Calu3 (cell line): ENCODE measurements around the gene ALOX5. TPM values are rescaled to one million over a fixed set of nuclear protein-coding genes. Genes with fewer than 3 reads are reported as not detected.

ENCODE experiments used
- BruUV-seq: library from RNA; stranded (reverse); fragments of 400-500 nt; replicated peaks from 2 replicates; lab custom pipeline; 2021; lab: Mats Ljungman, UMichigan
- CTCF ChIA-PET: fragments of 300-600 bp; sonication (Branson Sonifier 250); formaldehyde crosslinking; loops from one replicate; lab custom pipeline; 2022; ENCODE audit warnings: antibody characterized with exemption; lab: Charles Lee
- DNase-seq: peaks from one replicate; pipeline ENCODE4 v3.0.0; 2022
- H3K27ac Mint-ChIP-seq: one replicate; pipeline ENCODE4 v1.8.0; 2022; ENCODE audit warnings: mixed read lengths; ENCODE audit not compliant: unreplicated experiment
- H3K27me3 Mint-ChIP-seq: one replicate; pipeline ENCODE4 v1.8.0; 2022; ENCODE audit warnings: mixed read lengths; ENCODE audit not compliant: unreplicated experiment
- H3K36me3 Mint-ChIP-seq: one replicate; pipeline ENCODE4 v1.8.0; 2022; ENCODE audit warnings: mild to moderate bottlenecking, moderate library complexity, mixed read lengths; ENCODE audit not compliant: insufficient read depth, unreplicated experiment
- H3K4me1 Mint-ChIP-seq: one replicate; pipeline ENCODE4 v1.8.0; 2022; ENCODE audit warnings: mild to moderate bottlenecking, low read depth, mixed read lengths; ENCODE audit not compliant: unreplicated experiment
- H3K4me3 Mint-ChIP-seq: one replicate; pipeline ENCODE4 v1.8.0; 2022; ENCODE audit warnings: mild to moderate bottlenecking, low read depth, moderate library complexity, mixed read lengths; ENCODE audit not compliant: unreplicated experiment
- H3K9me3 Mint-ChIP-seq: one replicate; pipeline ENCODE4 v1.8.0; 2022; ENCODE audit warnings: low read depth, mixed read lengths; ENCODE audit not compliant: unreplicated experiment
- CTCF ChIP-seq: fragments of 200-600 bp; IDR thresholded peaks from one replicate; pipeline ENCODE4 v1.8.0; 2022; ENCODE audit warnings: antibody characterized with exemption; ENCODE audit not compliant: unreplicated experiment
- intact Hi-C: fragments of 100-400 bp; cut with micrococcal nuclease; formaldehyde crosslinking; loops from one replicate; pipeline ENCODE4 v1.10.0; 2022; ENCODE audit not compliant: unreplicated experiment
- total RNA-seq: library from RNA; stranded (reverse); gene quantifications from 2 replicates; pipeline ENCODE4 v1.2.3, GENCODE V29; 2022

The ALOX5 gene
- total RNA-seq, 1 experiment from 2014 or later: 44.9 TPM

GRCh38 chr10:45378914-45379726 lies 5.1 kb downstream of the ALOX5 start:
- H3K4me1 Mint-ChIP-seq: peaks cover 41% of the 10 kb centered on the region
- H3K9me3 Mint-ChIP-seq: no peaks in the 10 kb centered on the region
- CTCF ChIA-PET: no interaction called here
- no peak overlapping the region for H3K4me3 Mint-ChIP-seq
- no TSS peak for BruUV-seq
- TF ChIP-seq CTCF: no peak
- H3K27me3 Mint-ChIP-seq: no peaks in the 10 kb centered on the region
- peak overlapping the region; percentile 23 for H3K27ac Mint-ChIP-seq
- intact Hi-C loops: loop anchor here (5.0 kb wide), 1 partner anchor 127 kb away; no protein-coding TSS in a partner anchor
- DNase-seq: no peak
- H3K36me3 Mint-ChIP-seq: peaks cover 18% of the 10 kb centered on the region

GRCh38 chr10:45379891-45380540 lies 6.0 kb downstream of the ALOX5 start:
- intact Hi-C loops: loop anchor here (5.0 kb wide), 1 partner anchor 128 kb away; no protein-coding TSS in a partner anchor
- CTCF ChIA-PET: no interaction called here

GRCh38 chr10:45380903-45381620 lies 7.0 kb downstream of the ALOX5 start:
- no peaks in the 10 kb centered on the region for H3K27me3 Mint-ChIP-seq
- no peak for DNase-seq
- H3K27ac Mint-ChIP-seq: no peak overlapping the region
- CTCF ChIA-PET: no interaction called here
- no peaks in the 10 kb centered on the region for H3K9me3 Mint-ChIP-seq
- TF ChIP-seq CTCF: no peak
- BruUV-seq: no TSS peak
- H3K4me3 Mint-ChIP-seq: no peak overlapping the region
- peaks cover 32% of the 10 kb centered on the region for H3K4me1 Mint-ChIP-seq
- peaks cover under 1% of the 10 kb centered on the region for H3K36me3 Mint-ChIP-seq
- intact Hi-C loops: no loop called here

More at GRCh38 chr10:45379891-45380540, 6.0 kb downstream of the ALOX5 start:
- no peak for DNase-seq
- no peaks in the 10 kb centered on the region for H3K9me3 Mint-ChIP-seq
- H3K27ac Mint-ChIP-seq: no peak overlapping the region
- no peaks in the 10 kb centered on the region for H3K27me3 Mint-ChIP-seq
- H3K4me3 Mint-ChIP-seq: no peak overlapping the region
- H3K4me1 Mint-ChIP-seq: peaks cover 41% of the 10 kb centered on the region
- no peak for TF ChIP-seq CTCF
- BruUV-seq: no TSS peak
- peaks cover 10% of the 10 kb centered on the region for H3K36me3 Mint-ChIP-seq

- CTCF ChIA-PET: no interaction called here
- Mint-ChIP-seq H3K4me1 (peaks cover 17% of the 10 kb centered on the region), H3K36me3 (peaks cover 7% of the 10 kb centered on the region), H3K27ac (no peak overlapping the region), H3K9me3 (no peaks in the 10 kb centered on the region), H3K27me3 (no peaks in the 10 kb centered on the region), H3K4me3 (no peak overlapping the region)
- no TSS peak for BruUV-seq
- intact Hi-C loops: no loop called here
- TF ChIP-seq CTCF: no peak
- no peak for DNase-seq
Observed at GRCh38 chr10:45382591-45382990, 8.6 kb downstream of the ALOX5 start.
